Measurements from ENCODE around the gene MAGOH.
"Not testable (repeated sequence)": the region's sequence is repeated elsewhere in the genome, so short reads cannot be mapped to it uniquely, and the experiment has no call there.

Gene MAGOH

DNA sequence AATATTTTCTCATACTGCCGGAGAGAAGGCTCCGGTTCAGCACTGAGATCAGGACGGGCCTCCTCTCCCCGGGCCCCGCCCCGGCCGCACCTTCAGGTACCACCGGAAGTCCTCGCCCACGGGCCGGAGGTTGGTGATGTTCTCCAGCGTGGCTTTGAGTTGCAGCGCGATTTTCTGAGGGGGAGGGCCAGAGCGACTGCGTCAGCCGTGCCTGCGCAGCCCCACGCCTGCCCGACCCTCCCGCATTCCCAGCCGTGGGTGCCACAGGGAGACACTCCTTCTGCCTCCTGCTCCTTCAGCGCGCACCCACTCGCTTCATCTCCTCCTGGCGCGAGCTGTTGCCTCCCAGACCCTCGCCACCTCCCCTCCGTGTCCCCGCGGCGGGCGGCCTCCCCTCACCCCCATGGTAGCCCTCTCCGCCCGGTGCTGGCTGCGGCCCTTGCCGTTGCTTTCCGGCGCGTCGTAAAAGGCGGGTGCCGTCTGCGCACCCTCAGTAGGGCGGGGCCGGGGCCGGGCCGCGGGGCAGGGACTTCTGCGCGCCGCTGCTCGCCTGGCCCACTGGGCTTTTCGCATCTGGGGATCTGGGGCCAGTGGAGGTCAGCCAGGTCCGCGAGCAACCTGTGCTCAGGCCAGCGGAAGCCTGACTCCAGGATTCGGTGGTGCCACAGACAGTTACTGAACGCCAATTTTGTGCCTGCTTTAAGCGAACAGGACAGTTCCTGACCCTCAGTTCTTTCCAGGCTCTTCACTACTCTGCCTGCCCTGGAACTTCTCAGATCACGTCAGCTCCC, 18.0 kb downstream of the MAGOH start, which contains the start of gene CZIB:
Gene CZIB (minus strand): TSS at position 464 of the 791 bp plus-strand sequence. CDS start 59 bp downstream, at position 405.
- DNase-seq (ENCODE audit: low spot score): peak; percentile 97

DNA sequence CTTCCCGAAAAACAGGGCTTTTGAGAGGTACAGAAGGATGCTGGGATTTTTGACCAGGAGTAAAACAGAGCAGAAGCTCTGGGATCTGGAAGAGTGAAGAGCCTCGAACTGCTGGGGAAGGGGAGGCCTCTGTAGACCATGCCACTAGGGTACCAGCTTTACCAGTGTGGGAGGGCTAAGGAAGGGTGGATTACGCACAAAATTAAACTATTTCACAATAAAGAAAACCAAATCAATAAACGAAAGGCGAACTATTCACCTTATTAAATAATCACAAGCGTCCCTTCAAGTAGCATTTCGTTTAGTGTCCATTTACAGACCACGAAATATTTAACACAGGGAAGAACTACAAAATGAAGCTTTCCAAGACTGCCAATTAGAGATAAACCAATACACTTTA, 18.6 kb downstream of the MAGOH start:
- no peak for DNase-seq (ENCODE audit: low spot score)

DNA sequence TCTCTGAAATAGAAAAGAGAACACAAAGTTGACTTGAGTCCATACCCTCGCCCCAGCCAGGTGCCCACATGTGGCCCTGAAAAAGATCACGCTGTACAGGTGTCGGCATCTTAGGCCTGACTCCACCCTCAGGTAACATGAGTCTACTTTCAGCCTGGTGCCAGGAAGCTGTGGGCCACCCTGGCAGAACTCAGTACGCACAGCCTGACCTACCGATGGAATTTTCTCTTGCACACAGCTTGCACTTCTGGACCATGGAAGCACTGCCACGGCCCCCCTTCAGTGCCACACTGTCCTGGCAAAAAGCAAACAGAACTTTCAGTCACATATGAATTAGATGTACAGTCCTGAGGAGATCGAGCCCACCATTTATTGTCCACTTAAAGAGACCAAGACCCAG, 20.1 kb downstream of the MAGOH start:
- DNase-seq (ENCODE audit: low spot score): no peak

DNA sequence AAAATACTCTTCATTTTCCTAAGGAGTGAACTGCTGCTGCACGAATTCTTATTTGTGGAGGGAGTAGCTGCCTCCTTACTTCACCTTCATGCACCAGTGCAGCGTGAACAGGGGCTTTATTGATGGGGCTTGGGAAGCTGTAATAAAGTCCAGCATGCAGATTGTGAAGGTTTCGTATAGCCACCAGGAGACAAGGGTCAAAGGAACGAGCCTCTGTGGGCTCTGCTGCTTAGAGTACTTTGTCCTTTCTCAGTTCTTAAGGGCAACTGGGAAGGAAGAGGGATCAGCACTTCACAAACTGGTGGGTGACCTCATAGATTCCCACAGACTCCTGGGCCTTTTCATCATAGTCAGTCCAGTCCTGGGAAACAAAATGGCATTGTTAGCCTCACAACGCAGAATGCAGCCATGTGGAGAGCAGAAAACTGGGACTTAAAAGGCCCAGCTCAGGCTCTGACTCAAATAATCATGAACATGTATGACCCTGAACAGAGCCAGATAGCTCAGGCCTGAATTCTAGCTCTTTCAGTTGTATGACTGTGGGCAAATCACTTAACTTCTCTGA, 23.9 kb downstream of the MAGOH start:
- DNase-seq (ENCODE audit: low spot score): no peak

DNA sequence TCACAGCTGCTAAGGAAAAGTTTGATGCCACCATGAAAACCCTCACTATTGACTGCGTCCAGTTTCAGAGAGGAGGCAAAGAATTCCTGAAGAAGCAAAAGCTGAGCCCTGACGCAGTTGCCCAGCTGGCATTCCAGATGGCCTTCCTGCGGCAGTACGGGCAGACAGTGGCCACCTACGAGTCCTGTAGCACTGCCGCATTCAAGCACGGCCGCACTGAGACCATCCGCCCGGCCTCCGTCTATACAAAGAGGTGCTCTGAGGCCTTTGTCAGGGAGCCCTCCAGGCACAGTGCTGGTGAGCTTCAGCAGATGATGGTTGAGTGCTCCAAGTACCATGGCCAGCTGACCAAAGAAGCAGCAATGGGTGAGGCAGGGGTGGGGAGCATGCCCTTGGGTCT, 27.4 kb downstream of the MAGOH start:
- no peak for DNase-seq (ENCODE audit: low spot score)

DNA sequence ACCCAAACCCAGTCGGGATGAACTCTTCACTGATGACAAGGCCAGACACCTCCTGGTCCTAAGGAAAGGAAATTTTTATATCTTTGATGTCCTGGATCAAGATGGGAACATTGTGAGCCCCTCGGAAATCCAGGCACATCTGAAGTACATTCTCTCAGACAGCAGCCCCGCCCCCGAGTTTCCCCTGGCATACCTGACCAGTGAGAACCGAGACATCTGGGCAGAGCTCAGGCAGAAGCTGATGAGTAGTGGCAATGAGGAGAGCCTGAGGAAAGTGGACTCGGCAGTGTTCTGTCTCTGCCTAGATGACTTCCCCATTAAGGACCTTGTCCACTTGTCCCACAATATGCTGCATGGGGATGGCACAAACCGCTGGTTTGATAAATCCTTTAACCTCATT, 28.0 kb downstream of the MAGOH start:
- no peak for DNase-seq (ENCODE audit: low spot score)

DNA sequence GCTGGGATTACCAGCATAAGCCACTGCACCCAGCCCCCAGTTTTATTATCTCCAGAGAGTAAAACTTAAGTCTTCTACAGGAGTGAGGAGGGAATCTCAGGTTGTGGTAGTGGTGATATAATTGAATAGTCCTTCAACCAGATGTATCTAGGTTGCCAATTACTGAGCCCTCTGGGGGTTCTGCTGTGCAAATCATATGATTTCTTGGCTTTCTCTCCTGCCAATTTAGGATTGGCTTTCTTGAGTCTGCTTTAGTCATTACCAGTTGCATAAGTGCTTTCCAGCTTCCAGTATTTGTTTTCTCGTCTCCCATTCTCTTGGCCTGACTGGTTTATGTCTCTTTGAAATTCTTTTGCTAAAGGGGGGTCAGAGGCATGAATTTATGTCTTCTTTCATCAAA, 30.6 kb downstream of the MAGOH start:
- DNase-seq (ENCODE audit: low spot score): no peak

DNA sequence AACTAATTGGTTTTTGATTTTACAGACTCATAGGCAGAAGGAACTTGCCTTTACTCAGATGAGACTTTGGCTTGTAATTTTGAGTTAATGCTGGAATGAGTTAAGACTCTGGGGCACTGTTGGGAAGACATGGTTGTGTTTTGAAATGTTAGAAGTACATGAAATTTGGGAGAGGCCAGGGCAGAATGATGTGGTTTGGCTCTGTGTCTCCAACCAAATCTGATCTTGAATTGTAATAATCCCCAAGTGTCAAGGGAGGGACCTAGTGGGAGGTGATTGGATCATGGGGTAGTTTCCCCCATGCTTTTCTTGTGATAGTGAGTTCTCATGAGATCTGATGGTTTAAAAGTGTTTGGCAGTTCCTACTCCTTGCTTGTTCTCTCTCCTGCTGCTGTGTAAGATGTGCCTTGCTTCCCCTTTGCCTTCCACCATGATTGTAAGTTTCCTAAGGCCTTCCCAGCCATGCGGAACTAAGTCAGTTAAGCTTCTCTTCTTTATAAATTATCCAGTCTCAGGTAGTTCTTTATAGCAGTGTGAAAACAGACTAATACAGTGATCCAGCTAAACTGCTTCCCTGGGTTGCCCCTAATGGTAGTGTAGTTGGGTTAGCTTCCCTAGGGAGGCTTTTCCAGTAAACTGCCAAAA, 31.5 kb downstream of the MAGOH start:
- DNase-seq (ENCODE audit: low spot score): no peak

DNA sequence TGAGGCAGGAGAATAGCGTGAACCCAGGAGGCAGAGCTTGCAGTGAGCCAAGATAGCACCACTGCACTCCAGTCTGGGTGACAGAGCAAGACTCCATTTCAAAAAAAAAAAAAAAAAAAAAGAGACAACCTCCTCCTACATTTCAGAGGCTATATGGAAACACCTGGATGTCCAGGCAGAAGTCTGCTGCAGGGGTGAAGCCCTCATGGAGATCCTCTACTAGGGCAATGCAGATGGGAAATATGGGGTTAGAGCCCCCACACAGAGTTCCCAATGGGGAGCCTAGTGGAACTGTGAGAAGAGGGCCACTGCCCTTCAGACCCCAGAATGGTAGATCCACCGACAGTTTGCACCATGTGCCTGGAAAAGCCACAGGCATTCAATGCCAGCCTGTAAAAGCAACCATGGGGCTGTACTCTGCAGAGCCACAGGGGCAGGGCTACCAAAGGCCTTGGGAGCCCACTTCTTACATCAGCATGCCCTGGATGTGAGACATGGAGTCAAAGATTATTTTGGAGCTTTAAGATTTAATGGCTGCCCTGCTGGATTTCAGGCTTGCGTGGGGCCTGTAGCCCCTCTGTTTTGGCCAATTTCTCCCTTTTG, 32.1 kb downstream of the MAGOH start:
- DNase-seq (ENCODE audit: low spot score): not testable (repeated sequence)

DNA sequence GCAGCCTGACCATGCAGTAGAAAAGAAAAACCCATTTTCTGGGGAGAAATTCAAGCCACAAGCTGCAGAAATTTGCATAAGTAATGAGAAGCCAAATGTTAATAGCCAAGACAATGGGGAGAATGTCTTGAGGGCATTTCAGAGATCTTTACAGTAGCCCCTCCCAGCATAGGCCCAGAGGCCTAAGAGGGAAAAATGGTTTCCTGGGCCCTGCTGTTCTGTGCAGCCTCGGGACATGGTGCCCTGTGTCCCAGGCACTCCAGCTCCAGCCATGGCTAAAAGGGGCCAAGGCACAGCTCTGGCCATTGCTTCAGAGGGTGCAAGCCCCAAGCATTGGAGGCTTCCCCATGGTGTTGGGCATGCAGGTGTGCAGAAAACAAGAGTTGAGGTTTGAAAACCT, 32.8 kb downstream of the MAGOH start:
- not testable (repeated sequence) for DNase-seq (ENCODE audit: low spot score)

DNA sequence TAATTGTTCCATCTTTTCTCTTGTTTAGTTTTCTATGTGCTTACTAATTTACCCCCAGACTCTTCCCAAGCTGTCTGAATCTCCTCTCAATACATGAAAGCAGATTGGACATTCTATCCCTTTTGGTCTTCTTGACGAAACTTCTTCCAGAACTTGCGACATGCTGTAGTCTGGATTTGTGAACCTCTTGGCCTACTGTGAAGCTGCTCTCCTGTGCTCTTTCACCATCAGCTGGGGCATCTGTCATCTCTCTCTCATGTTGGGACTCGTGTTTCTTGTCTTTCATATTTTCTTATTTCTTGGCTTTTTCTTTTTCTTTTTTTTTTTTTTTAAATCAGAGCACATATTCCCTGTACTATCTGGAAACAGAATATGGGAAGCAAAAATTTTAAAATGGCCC, 34.9 kb downstream of the MAGOH start:
- no peak for DNase-seq (ENCODE audit: low spot score)

DNA sequence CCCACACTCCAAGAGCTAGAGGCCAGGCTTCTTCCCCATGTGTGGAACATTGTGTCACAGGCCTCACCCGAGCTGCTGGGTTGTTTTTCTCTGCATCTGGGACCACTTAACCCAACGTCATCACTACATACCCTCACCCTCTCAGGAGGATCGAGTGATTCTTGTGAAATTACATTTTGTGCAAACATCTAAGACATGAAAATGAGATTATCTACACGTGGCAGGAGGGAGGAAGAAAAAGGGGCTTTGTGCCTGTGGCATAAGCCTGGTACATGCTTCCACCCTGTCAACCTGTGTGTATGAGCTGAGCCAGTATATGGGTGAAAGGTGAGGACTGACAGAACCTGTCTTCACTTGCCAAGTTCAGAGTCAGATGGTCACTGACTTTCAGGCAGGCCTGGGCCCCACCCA, 40.1 kb downstream of the MAGOH start:
- peak; percentile 15 for DNase-seq (ENCODE audit: low spot score)

DNA sequence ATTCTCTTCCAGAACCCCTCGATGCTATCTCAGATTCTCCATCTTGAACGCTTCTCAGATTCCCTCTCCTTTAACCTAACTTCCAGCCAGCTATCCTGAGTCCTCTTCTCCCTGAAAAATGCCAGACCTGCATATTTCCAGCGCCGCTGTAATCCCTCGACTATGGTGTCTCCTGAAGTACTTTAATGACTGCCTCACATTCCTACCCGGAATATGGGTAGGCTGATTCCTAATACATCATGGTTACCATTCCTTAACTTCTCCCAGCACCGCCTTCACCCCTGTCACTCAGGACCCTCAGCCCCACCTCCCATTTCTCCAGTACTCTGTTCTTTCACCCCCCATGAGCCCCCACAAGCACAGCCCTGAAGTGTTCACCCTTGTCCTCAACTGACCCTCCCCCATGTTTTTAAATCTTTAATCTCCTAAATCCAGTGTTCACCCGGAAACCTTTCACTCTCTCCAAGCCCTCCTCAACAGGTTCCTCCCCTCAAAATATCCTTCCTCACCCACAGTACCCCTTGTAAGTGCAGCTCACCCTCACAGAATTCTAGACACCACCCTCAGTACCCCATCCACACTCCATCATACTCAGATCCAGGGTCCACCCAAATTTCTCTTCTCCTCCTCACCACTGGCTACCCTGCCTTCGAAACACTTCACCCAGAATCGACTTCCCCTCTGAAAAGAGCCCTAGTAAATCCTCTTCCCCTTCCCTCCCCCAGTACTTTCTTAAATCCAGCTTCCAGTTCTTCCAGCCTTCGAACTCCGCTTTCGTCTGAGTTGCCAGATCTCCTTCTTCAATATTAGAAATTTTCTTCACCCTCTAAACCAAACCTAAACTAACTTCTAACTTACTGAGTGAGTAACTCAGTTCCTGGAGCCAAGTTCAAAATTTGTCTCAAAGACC, 40.8 kb downstream of the MAGOH start:
- DNase-seq (ENCODE audit: low spot score): peak; percentile 63

DNA sequence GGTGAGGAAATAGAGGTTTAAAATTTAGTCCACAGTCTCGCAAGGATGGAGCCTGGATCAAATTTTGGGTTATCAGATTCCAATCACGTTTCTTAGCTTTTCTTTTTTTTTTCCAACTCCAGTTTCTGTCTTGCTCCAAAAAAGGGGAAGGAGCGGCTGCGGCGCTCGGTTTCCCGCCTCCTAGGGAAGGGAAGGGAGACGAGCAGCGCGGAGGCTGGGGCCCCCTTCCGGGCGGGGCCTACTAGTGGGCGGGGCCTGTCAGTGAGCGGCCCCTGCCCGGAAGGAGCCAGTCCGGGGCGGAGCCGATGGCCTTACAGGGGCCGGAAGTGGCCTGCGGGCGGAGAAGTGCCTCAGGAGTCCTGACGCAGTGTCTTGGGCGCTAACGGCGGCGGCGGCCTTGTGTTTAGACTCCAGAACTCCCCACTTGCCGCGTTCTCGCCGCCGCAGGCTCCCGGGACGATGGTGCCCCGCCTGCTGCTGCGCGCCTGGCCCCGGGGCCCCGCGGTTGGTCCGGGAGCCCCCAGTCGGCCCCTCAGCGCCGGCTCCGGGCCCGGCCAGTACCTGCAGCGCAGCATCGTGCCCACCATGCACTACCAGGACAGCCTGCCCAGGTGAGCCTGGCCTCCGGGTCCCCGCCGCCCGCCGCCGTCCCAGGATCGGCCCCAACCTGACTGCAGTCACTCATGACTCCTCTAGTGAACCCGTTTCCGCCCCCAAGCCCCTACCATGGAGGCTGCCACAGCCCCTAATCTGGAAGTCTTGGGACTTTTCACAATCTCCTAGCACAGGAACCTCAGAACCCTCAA, 41.6 kb downstream of the MAGOH start, which contains the start of gene CPT2:
Gene CPT2 (plus strand): TSS at position 340 of the 806 bp plus-strand sequence. CDS start 120 bp downstream, at position 460.
- DNase-seq (ENCODE audit: low spot score): peak; percentile 91

DNA sequence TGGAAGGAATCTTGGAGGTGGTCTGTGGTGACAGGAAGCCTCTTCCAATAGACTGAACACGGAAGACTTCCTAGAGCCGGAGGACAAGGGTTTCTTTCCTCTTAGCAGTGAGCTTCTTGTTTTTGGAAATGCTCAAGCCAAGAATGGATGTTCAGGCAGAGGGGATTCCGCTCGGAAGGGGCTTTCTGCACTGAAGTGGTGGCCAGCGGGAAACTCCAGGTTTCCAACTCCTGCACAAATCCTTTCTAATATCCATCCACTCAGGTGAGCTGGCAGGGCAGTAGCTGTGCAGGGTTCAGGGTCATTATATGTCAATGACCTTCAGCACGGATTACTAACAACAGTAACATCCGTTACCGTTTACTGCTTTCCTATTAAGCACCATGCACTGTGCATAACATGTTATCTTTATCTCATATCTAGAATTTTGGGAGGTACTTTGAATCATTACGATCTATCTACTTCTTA, 42.3 kb downstream of the MAGOH start:
- peak; percentile 57 for DNase-seq (ENCODE audit: low spot score)

DNA sequence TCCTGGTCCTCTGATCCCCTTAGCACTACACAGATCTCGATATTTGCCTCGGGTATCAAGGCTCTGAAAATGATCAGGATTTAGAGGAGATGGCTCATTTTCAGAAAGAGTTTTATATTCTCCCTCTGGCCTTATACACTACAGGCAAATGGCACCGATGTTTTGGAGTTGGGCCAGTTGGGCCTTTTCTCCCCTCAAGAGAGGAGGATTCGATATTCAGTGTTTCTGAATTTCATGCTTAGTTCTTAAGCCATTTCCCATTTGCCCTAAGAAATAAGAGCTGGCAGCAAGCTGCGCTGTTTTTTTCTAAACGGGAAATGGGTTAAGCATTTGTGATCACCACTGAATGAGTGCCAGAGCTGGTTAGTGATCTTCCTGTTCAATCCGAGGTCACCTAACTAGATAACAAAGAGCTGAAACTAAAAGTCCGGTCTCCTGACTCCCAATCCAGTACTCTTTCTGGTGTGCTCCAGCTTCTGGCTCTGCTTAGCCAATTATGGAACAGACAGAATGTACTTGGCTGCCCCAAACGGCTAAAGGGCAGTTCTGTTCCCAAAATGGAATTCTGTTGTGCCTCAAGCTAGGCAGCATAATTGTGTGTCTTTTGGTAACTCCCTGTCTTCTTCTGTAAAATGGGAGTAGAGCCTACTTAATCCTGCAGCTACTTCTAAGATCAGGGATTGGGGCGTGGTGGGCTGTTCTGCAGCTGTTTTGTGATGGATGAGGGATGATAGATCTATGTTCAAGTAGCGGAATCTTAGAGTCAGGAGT, 42.9 kb downstream of the MAGOH start:
- DNase-seq (ENCODE audit: low spot score): peak; percentile 52

DNA sequence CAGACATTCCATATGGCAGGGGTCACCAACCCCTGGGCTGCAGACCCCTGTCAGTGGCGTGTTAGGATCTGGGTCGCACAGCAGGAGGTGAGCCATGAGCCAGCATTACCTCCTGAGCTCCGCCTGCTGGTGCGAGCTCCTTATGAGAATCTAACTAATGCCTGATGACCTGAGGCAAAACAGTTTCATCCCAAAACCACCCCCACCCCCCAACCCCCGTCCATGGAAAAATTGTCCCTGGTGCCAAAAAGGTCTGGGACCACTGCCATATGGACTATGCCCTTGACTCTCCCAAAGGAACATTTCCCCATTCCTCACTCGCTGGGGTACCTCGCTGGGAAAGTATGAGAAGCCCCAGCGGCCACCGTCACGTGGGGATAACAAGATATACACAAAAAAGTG, 48.1 kb downstream of the MAGOH start:
- no peak for DNase-seq (ENCODE audit: low spot score)

DNA sequence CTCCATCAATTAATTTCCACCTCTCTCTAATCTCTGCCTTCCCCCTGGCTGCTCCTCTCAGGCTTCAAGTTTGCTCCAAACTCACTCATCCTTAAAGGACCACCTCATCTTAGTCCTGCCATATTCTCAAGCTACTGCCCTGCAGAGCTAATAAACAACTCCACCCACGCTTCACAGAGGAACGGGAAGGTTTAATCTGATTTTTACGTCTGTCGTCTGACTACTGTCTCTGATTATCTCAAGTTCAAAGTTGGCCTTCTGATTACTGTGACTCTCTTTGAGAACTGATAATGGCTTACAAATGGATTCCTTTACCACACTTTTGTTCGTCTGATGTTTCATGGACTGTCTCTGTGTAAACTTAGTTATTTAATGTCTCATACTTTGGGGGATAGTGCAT, 49.3 kb downstream of the MAGOH start:
- DNase-seq (ENCODE audit: low spot score): no peak

DNA sequence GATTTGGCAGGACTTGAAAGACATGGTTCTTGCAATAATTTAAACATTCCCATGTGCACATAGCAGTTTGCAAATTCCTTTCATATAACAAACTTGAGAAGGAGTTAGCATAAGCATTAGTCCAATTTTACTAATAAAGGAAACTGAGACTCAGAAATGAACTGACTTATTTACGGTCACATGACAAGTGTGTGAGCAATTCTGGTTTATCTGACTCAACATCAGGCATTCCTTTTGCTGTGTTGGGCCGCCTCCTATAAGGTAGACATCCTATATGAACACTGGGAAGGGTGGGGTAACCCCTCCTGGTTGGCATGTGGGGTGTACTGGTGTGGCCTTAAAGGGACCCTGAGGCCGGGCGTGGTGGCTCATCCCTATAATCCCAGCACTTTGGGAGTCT, 50.2 kb downstream of the MAGOH start:
- DNase-seq (ENCODE audit: low spot score): no peak

DNA sequence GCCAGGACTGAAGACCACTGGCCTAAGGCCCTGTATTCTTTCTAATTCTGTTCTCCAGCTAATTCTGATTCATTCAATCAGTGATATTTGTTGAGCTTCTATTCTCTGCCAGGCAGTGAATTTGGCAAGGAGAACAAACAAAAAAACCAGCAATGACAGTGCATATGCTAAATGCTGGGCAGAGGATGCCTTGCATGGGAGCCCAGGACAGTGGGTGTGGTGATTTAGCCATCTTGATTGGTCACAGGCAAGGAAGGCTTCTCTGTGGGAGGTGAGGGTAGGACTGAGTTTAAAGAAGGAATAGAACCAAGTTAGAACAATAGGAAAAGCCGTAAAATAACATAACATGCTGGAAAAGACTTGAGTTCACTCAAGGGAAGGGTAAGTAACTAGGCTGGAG, 50.9 kb downstream of the MAGOH start:
- DNase-seq (ENCODE audit: low spot score): no peak
